Keratinocyte (primary cell): ENCODE data around the gene TPST2.

Source experiments
- EZH2 ChIP-seq: IDR thresholded peaks from one replicate; pipeline ENCODE4 v1.6.1; 2012; ENCODE audit warnings: inconsistent platforms, mild to moderate bottlenecking, low read length, moderate library complexity
- TF ChIP-seq, protein P1 (sequence below), 3 experiments: IDR thresholded peaks in 1 of 3; conservative IDR thresholded peaks in 1 of 3; optimal IDR thresholded peaks in 1 of 3; 2 replicates in 2 of 3; 3 replicates in 1 of 3; pipeline versions ENCODE3 to v1.5.1; 2011; ENCODE audit warnings: low read length in 3 of 3, mild to moderate bottlenecking in 3 of 3, moderate library complexity in 2 of 3, control low read depth in 1 of 3, inconsistent platforms in 1 of 3; ENCODE audit not compliant: insufficient read depth in 2 of 3; ENCODE audit errors: extremely low read depth in 1 of 3

DNA sequence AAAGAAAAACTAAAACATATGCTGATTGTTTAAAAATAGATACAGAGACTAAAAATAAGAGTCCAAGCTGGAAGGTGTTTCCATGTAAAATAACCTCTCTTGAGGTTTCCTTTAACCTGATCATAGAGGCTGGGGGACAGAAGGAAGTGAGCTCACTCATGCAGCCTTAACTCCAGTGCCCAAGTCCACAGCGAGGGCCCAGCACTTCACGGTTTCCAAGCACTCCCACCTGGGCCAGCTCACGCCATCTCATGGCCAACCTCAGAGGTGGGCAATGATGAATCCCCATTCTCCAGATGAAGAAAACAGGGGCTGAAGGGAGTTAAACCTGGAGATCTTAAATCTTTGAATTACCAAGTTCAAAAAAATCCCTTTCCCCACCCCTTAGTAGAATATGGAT is 62.8 kb downstream of the TPST2 start:
- TF ChIP-seq EZH2: no peak
- TF ChIP-seq, protein P1, sequence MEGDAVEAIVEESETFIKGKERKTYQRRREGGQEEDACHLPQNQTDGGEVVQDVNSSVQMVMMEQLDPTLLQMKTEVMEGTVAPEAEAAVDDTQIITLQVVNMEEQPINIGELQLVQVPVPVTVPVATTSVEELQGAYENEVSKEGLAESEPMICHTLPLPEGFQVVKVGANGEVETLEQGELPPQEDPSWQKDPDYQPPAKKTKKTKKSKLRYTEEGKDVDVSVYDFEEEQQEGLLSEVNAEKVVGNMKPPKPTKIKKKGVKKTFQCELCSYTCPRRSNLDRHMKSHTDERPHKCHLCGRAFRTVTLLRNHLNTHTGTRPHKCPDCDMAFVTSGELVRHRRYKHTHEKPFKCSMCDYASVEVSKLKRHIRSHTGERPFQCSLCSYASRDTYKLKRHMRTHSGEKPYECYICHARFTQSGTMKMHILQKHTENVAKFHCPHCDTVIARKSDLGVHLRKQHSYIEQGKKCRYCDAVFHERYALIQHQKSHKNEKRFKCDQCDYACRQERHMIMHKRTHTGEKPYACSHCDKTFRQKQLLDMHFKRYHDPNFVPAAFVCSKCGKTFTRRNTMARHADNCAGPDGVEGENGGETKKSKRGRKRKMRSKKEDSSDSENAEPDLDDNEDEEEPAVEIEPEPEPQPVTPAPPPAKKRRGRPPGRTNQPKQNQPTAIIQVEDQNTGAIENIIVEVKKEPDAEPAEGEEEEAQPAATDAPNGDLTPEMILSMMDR (optimal IDR thresholded peaks at IDR 0.05 in 1 of 3, IDR thresholded peaks at IDR 0.05 in 1 of 3, conservative IDR thresholded peaks at IDR 0.05 in 1 of 3; ENCODE audit: extremely low read depth in 1 of 3, insufficient read depth in 2 of 3, low read length in 3 of 3): no peak
